B cell (primary cell): ENCODE data around the gene PRKAG2. TPM values are rescaled to one million over a fixed set of nuclear protein-coding genes. Genes with fewer than 3 reads are reported as not detected.

ENCODE experiments used
- ATAC-seq: fragments of 200-7000 bp; cut with Tn5 transposase; one replicate; pipeline ENCODE4 v1.10.0; 2021; ENCODE audit warnings: low read depth, mild to moderate bottlenecking, moderate number of reproducible peaks, moderate library complexity
- CTCF ChIA-PET: fragments of 350-600 bp; sonication (Branson Sonifier 250); formaldehyde crosslinking; loops from one replicate; lab custom pipeline; 2021; ENCODE audit warnings: antibody characterized with exemption, inconsistent platforms; lab: Charles Lee
- POLR2A ChIA-PET: fragments of 350-600 bp; sonication (Branson Sonifier 250); formaldehyde crosslinking; loops from one replicate; lab custom pipeline; 2021; ENCODE audit warnings: antibody characterized with exemption; lab: Charles Lee
- DNase-seq: peaks from one replicate; pipeline ENCODE4 v3.0.0; 2013
- H2AFZ ChIP-seq: 2 replicates; pipeline ENCODE4 v1.6.1; 2012; ENCODE audit warnings: mild to moderate bottlenecking, low read depth, low read length; ENCODE audit not compliant: insufficient read depth, poor library complexity, severe bottlenecking
- H3K27ac ChIP-seq, 2 donors: 1 replicate in 1 of 2; 2 replicates in 1 of 2; pipeline ENCODE4 v1.5.1; 2012 to 2013; ENCODE audit warnings: low read length in 2 of 2, mild to moderate bottlenecking in 2 of 2, moderate library complexity in 1 of 2
- H3K27me3 ChIP-seq, 4 experiments: fragments of 200-600 bp in 1 of 4; sonication (generic) in 1 of 4; replicated peaks in 1 of 4; 1 replicate in 2 of 4; 2 replicates in 2 of 4; pipeline versions ENCODE4 v1.6.1 to v1.7.0; 2013 to 2016; ENCODE audit warnings: low read length in 3 of 4, mild to moderate bottlenecking in 2 of 4, mixed read lengths in 1 of 4, moderate library complexity in 1 of 4; ENCODE audit not compliant: insufficient read depth in 4 of 4, control insufficient read depth in 3 of 4; ENCODE audit errors: control extremely low read depth in 1 of 4
- H3K36me3 ChIP-seq, 2 experiments: replicated peaks in 1 of 2; 1 replicate in 1 of 2; 2 replicates in 1 of 2; pipeline versions ENCODE4 v1.6.1 to v1.7.1; 2013; ENCODE audit warnings: low read length in 1 of 2; ENCODE audit not compliant: insufficient read depth in 2 of 2, control insufficient read depth in 1 of 2; ENCODE audit errors: control extremely low read depth in 1 of 2, extremely low read depth in 1 of 2
- H3K4me1 ChIP-seq, 2 donors: fragments of 200-600 bp in 1 of 2; sonication (generic) in 1 of 2; 1 replicate in 1 of 2; 2 replicates in 1 of 2; pipeline versions ENCODE4 v1.5.1 to v1.6.1; 2013 to 2017; ENCODE audit warnings: low read length in 2 of 2; ENCODE audit not compliant: control insufficient read depth in 2 of 2, insufficient read depth in 2 of 2
- H3K4me2 ChIP-seq: replicated peaks from 2 replicates; pipeline ENCODE3; 2012; ENCODE audit warnings: mild to moderate bottlenecking, low read depth, low read length; ENCODE audit not compliant: poor library complexity, severe bottlenecking
- H3K4me3 ChIP-seq, 5 experiments: fragments of 200-600 bp in 1 of 5; sonication (generic) in 1 of 5; 1 replicate in 3 of 5; 2 replicates in 2 of 5; pipeline versions ENCODE4 v1.5.1 to v1.7.0; 2011 to 2016; ENCODE audit warnings: low read length in 4 of 5, mild to moderate bottlenecking in 4 of 5, low read depth in 2 of 5, control low read depth in 1 of 5, moderate library complexity in 1 of 5; ENCODE audit not compliant: insufficient read depth in 1 of 5; ENCODE audit errors: control extremely low read depth in 1 of 5, extremely low read depth in 1 of 5
- H3K79me2 ChIP-seq: fragments of 200-600 bp; sonication (generic); one replicate; pipeline ENCODE4 v1.6.0; 2016; ENCODE audit warnings: low read length; ENCODE audit not compliant: control insufficient read depth, insufficient read depth
- H3K9ac ChIP-seq: fragments of 200-600 bp; sonication (generic); 2 replicates; pipeline ENCODE4 v1.6.1; 2017; ENCODE audit warnings: mild to moderate bottlenecking, low read length, moderate library complexity
- H3K9me3 ChIP-seq, 3 donors: one replicate each; pipeline versions ENCODE4 v1.6.1 to v1.7.1; 2013; ENCODE audit warnings: low read length in 2 of 3; ENCODE audit not compliant: control insufficient read depth in 2 of 3, insufficient read depth in 1 of 3; ENCODE audit errors: control extremely low read depth in 1 of 3
- H4K20me1 ChIP-seq: 2 replicates; pipeline ENCODE4 v1.6.0; 2012; ENCODE audit warnings: mild to moderate bottlenecking, low read length; ENCODE audit not compliant: insufficient read depth, control insufficient read depth, poor library complexity, severe bottlenecking
- H3K27ac Mint-ChIP-seq: one replicate; pipeline ENCODE4 v1.8.0; 2021; ENCODE audit warnings: mixed read lengths
- H3K27me3 Mint-ChIP-seq: one replicate; pipeline ENCODE4 v1.8.0; 2021; ENCODE audit warnings: mixed read lengths
- H3K4me1 Mint-ChIP-seq: one replicate; pipeline ENCODE4 v1.8.0; 2021; ENCODE audit warnings: mixed read lengths
- H3K4me3 Mint-ChIP-seq: one replicate; pipeline ENCODE4 v1.8.0; 2021; ENCODE audit warnings: mixed read lengths
- H3K9me3 Mint-ChIP-seq: one replicate; pipeline ENCODE4 v1.8.0; 2022; ENCODE audit warnings: mixed read lengths; ENCODE audit not compliant: insufficient read depth
- CTCF ChIP-seq: fragments of 200-600 bp; IDR thresholded peaks from one replicate; pipeline ENCODE4 v1.8.0; 2022; ENCODE audit warnings: antibody characterized with exemption, mild to moderate bottlenecking
- EZH2 ChIP-seq: IDR thresholded peaks from 2 replicates; pipeline ENCODE4 v1.6.1; 2012; ENCODE audit warnings: borderline replicate concordance, low read depth, mild to moderate bottlenecking, moderate library complexity, low read length; ENCODE audit not compliant: insufficient read depth, poor library complexity, severe bottlenecking
- WGBS: methylation state at CpG from one replicate; pipeline ENCODE4 v1.1.5; 2013; ENCODE audit warnings: missing lambda C conversion rate; ENCODE audit not compliant: insufficient coverage; 5-methylcytosine and 5-hydroxymethylcytosine counted together
- intact Hi-C: fragments of 100-400 bp; cut with micrococcal nuclease; formaldehyde crosslinking; loops from one replicate; pipeline ENCODE4 v1.10.0; 2022
- polyA plus RNA-seq: library from polyadenylated mRNA; depleted of rRNA; stranded (reverse); fragments of >200 nt; gene quantifications from 2 replicates; pipeline ENCODE4 v1.2.3, GENCODE V29; 2012
- total RNA-seq, 2 donors: library from RNA; stranded (reverse); fragments of 120-200 nt in 1 of 2; gene quantifications; 1 replicate in 1 of 2; 2 replicates in 1 of 2; pipeline versions ENCODE4 v1.2.3 to v1.2.4, GENCODE V29; 2013 to 2022

The PRKAG2 gene
- total and polyA plus RNA-seq, 2 donors (not counting 1 experiment from before 2014, with no cell fraction given) = 22.1 to 56.3 TPM

GRCh38 chr7:151769188-151769821, 107.6 kb downstream of the PRKAG2 start:
- Histone ChIP-seq H3K4me2 (no peak overlapping the region), H2AFZ (no peak overlapping the region), H3K36me3 (peaks cover 0 to 17% of the 10 kb centered on the region in 2 experiments), H3K27ac (no peak overlapping the region), H4K20me1 (peaks cover 31% of the 10 kb centered on the region), H3K4me1 (no peaks in the 10 kb centered on the region), H3K79me2 (no peaks in the 10 kb centered on the region), H3K27me3 (no peaks in the 10 kb centered on the region), H3K9ac (no peak overlapping the region), H3K4me3 (no peak overlapping the region), H3K9me3 (peaks cover 0 to 9% (median 0%) of the 10 kb centered on the region in 3 donors)
- TF ChIP-seq EZH2 (no peak), CTCF (no peak)
- ChIA-PET CTCF (interaction anchor here (2.8 kb wide), 1 partner anchor 9 kb away, joined by 12 read pairs; no protein-coding TSS in a partner anchor), POLR2A (no interaction called here)
- Mint-ChIP-seq H3K9me3 (peaks cover 3% of the 10 kb centered on the region), H3K4me1 (peaks cover 12% of the 10 kb centered on the region), H3K27ac (no peak overlapping the region), H3K4me3 (no peak overlapping the region), H3K27me3 (no peaks in the 10 kb centered on the region)
- WGBS = 72% methylated on average over 9 of the region's 11 CpGs
- intact Hi-C loops = no loop called here
- DNase-seq (no peak), ATAC-seq (no peak)

- TF ChIP-seq EZH2 = no peak
- TF ChIP-seq CTCF = no peak
- Histone ChIP-seq H3K27me3 (no peaks in the 10 kb centered on the region), H3K4me2 (no peak overlapping the region), H2AFZ (no peak overlapping the region), H4K20me1 (peaks cover 28% of the 10 kb centered on the region), H3K4me3 (no peak overlapping the region), H3K79me2 (no peaks in the 10 kb centered on the region), H3K36me3 (peaks cover 0 to 17% of the 10 kb centered on the region in 2 experiments), H3K4me1 (no peaks in the 10 kb centered on the region), H3K27ac (no peak overlapping the region), H3K9me3 (peaks cover 0 to 9% (median 0%) of the 10 kb centered on the region in 3 donors), H3K9ac (no peak overlapping the region)
- ChIA-PET CTCF (interaction anchor here (2.8 kb wide), 1 partner anchor 9 kb away, joined by 12 read pairs; no protein-coding TSS in a partner anchor), POLR2A (no interaction called here)
- peaks cover 12% of the 10 kb centered on the region for H3K4me1 Mint-ChIP-seq
- H3K27ac Mint-ChIP-seq = no peak overlapping the region
- DNase-seq (no peak), ATAC-seq (no peak)
- H3K9me3 Mint-ChIP-seq = peaks cover 3% of the 10 kb centered on the region
- intact Hi-C loops = no loop called here
- H3K27me3 Mint-ChIP-seq = no peaks in the 10 kb centered on the region
- no peak overlapping the region for H3K4me3 Mint-ChIP-seq
- 96% methylated on average over 2 of the region's 2 CpGs for WGBS
Observed at GRCh38 chr7:151768805-151769187, 108.1 kb downstream of the PRKAG2 start.
